Mesenchymal stem cell (in vitro differentiated cells and primary cell): Measurements from ENCODE around the gene C4A.
"Not testable (repeated sequence)": the region's sequence is repeated elsewhere in the genome, so short reads cannot be mapped to it uniquely, and the experiment has no call there.

ENCODE experiments used
- DNase-seq: peaks from one replicate; pipeline ENCODE4 v3.0.0-alpha.2; 2013
- H2AFZ ChIP-seq: one replicate; pipeline ENCODE4 v1.6.1; 2013; ENCODE audit warnings: low read depth, mild to moderate bottlenecking, control low read depth, inconsistent platforms, low read length, moderate library complexity
- H2AK5ac ChIP-seq: 2 replicates; pipeline ENCODE4 v1.6.1; 2013; ENCODE audit warnings: low read length, moderate library complexity, mild to moderate bottlenecking, inconsistent platforms; ENCODE audit not compliant: severe bottlenecking
- H2BK120ac ChIP-seq: one replicate; pipeline ENCODE4 v1.6.1; 2013; ENCODE audit warnings: low read depth, mild to moderate bottlenecking, inconsistent platforms, low read length, moderate library complexity
- H2BK12ac ChIP-seq, 2 experiments: one replicate each; pipeline ENCODE4 v1.6.1; 2013; ENCODE audit warnings: inconsistent platforms in 2 of 2, low read length in 2 of 2, mild to moderate bottlenecking in 2 of 2, moderate library complexity in 2 of 2, control low read depth in 1 of 2
- H2BK15ac ChIP-seq: one replicate; pipeline ENCODE4 v1.6.1; 2013; ENCODE audit warnings: mild to moderate bottlenecking, low read depth, inconsistent platforms; ENCODE audit not compliant: poor library complexity, severe bottlenecking
- H2BK5ac ChIP-seq: 2 replicates; pipeline ENCODE4 v1.6.1; 2013; ENCODE audit warnings: low read depth, mild to moderate bottlenecking, low read length, control low read depth, inconsistent platforms; ENCODE audit not compliant: poor library complexity, severe bottlenecking
- H3K14ac ChIP-seq, 2 experiments: one replicate each; pipeline ENCODE4 v1.6.1; 2013; ENCODE audit warnings: inconsistent platforms in 2 of 2, low read length in 2 of 2, control low read depth in 1 of 2, mild to moderate bottlenecking in 1 of 2, moderate library complexity in 1 of 2
- H3K18ac ChIP-seq, 2 experiments: one replicate each; pipeline ENCODE4 v1.6.1; 2013; ENCODE audit warnings: inconsistent platforms in 2 of 2, low read length in 2 of 2, control low read depth in 1 of 2, low read depth in 1 of 2, mild to moderate bottlenecking in 1 of 2
- H3K23ac ChIP-seq, 2 experiments: one replicate each; pipeline ENCODE4 v1.6.1; 2013; ENCODE audit warnings: inconsistent platforms in 2 of 2, low read length in 2 of 2, mild to moderate bottlenecking in 2 of 2, moderate library complexity in 2 of 2, control low read depth in 1 of 2
- H3K27ac ChIP-seq: 2 replicates; pipeline ENCODE4 v1.5.1; 2013; ENCODE audit warnings: mild to moderate bottlenecking, moderate library complexity, low read length, control low read depth, inconsistent platforms; ENCODE audit not compliant: poor library complexity, severe bottlenecking
- H3K27me3 ChIP-seq, 2 experiments: 2 replicates each; pipeline versions ENCODE4 v1.6.1 to v1.7.0; 2013; ENCODE audit warnings: low read length in 2 of 2, mild to moderate bottlenecking in 2 of 2, moderate library complexity in 2 of 2, control low read depth in 1 of 2, inconsistent platforms in 1 of 2; ENCODE audit not compliant: control insufficient read depth in 1 of 2, insufficient read depth in 1 of 2
- H3K36me3 ChIP-seq, 2 experiments: 2 replicates each; pipeline versions ENCODE4 v1.6.1 to v1.7.0; 2013; ENCODE audit warnings: low read length in 2 of 2, control low read depth in 1 of 2, inconsistent platforms in 1 of 2, low read depth in 1 of 2, mild to moderate bottlenecking in 1 of 2; ENCODE audit not compliant: insufficient read depth in 2 of 2, control insufficient read depth in 1 of 2
- H3K4ac ChIP-seq, 2 experiments: one replicate each; pipeline ENCODE4 v1.6.1; 2013; ENCODE audit warnings: inconsistent platforms in 2 of 2, low read length in 2 of 2, mild to moderate bottlenecking in 2 of 2, moderate library complexity in 2 of 2, control low read depth in 1 of 2, low read depth in 1 of 2
- H3K4me1 ChIP-seq: 2 replicates; pipeline ENCODE4 v1.6.1; 2013; ENCODE audit warnings: low read depth, low read length, control low read depth; ENCODE audit not compliant: control insufficient read depth, insufficient read depth
- H3K4me2 ChIP-seq: 2 replicates; pipeline ENCODE4 v1.6.1; 2013; ENCODE audit warnings: low read length, mild to moderate bottlenecking, inconsistent platforms; ENCODE audit not compliant: poor library complexity, severe bottlenecking
- H3K4me3 ChIP-seq, 2 experiments: 2 replicates each; pipeline versions ENCODE4 v1.5.1 to v1.7.0; 2013; ENCODE audit warnings: low read length in 2 of 2, mild to moderate bottlenecking in 2 of 2, control low read depth in 1 of 2, low read depth in 1 of 2; ENCODE audit not compliant: insufficient read depth in 1 of 2
- H3K79me1 ChIP-seq: replicated peaks from 2 replicates; pipeline ENCODE4 v1.6.1; 2013; ENCODE audit warnings: mild to moderate bottlenecking, control low read depth, low read length, inconsistent platforms; ENCODE audit not compliant: poor library complexity, severe bottlenecking
- H3K9ac ChIP-seq: 2 replicates; pipeline ENCODE4 v1.7.0; 2013; ENCODE audit warnings: mild to moderate bottlenecking, low read length, moderate library complexity
- H3K9me3 ChIP-seq: 2 replicates; pipeline ENCODE4 v1.7.0; 2013; ENCODE audit warnings: mild to moderate bottlenecking, low read length; ENCODE audit not compliant: control insufficient read depth
- H4K8ac ChIP-seq: one replicate; pipeline ENCODE4 v1.6.1; 2013; ENCODE audit warnings: inconsistent platforms, mild to moderate bottlenecking, low read length, moderate library complexity
- H4K91ac ChIP-seq: one replicate; pipeline ENCODE4 v1.6.1; 2013; ENCODE audit warnings: mild to moderate bottlenecking, low read length, inconsistent platforms
- WGBS: methylation state at CpG from one replicate; pipeline ENCODE4 v1.1.7; 2013; ENCODE audit warnings: mixed read lengths; 5-methylcytosine and 5-hydroxymethylcytosine counted together

The C4A gene

GRCh38 chr6:32012941-32013617, 31.2 kb downstream of the C4A start:
- not testable (repeated sequence) for H3K4me2 ChIP-seq

GRCh38 chr6:32013738-32014137, 31.9 kb downstream of the C4A start:
- H3K18ac ChIP-seq, H3K4me3 ChIP-seq, H2AFZ ChIP-seq, H4K91ac ChIP-seq, H2BK5ac ChIP-seq, H2AK5ac ChIP-seq, H3K36me3 ChIP-seq, H3K4me2 ChIP-seq, H3K27me3 ChIP-seq, H3K4ac ChIP-seq, H3K9me3 ChIP-seq, H2BK15ac ChIP-seq, H4K8ac ChIP-seq, H3K23ac ChIP-seq, H2BK12ac ChIP-seq, H3K27ac ChIP-seq, H3K79me1 ChIP-seq, H3K14ac ChIP-seq, H3K4me1 ChIP-seq, H3K9ac ChIP-seq, H2BK120ac ChIP-seq, DNase-seq: not testable (repeated sequence)
- no CpG with 5 or more reads among the region's 5 CpGs for WGBS

More at GRCh38 chr6:32012941-32013617, 31.2 kb downstream of the C4A start:
- H3K23ac ChIP-seq, H3K36me3 ChIP-seq, H2AK5ac ChIP-seq, H4K8ac ChIP-seq, H3K18ac ChIP-seq, H4K91ac ChIP-seq, H3K27me3 ChIP-seq, H3K4me3 ChIP-seq, H3K9ac ChIP-seq, H3K14ac ChIP-seq, H2BK5ac ChIP-seq, DNase-seq, H3K4ac ChIP-seq, H3K27ac ChIP-seq, H3K4me1 ChIP-seq, H2BK120ac ChIP-seq, H3K79me1 ChIP-seq, H2BK15ac ChIP-seq, H3K9me3 ChIP-seq, H2AFZ ChIP-seq, H2BK12ac ChIP-seq: not testable (repeated sequence)
- WGBS, result 90% methylated on average over 7 of the region's 17 CpGs

DNA sequence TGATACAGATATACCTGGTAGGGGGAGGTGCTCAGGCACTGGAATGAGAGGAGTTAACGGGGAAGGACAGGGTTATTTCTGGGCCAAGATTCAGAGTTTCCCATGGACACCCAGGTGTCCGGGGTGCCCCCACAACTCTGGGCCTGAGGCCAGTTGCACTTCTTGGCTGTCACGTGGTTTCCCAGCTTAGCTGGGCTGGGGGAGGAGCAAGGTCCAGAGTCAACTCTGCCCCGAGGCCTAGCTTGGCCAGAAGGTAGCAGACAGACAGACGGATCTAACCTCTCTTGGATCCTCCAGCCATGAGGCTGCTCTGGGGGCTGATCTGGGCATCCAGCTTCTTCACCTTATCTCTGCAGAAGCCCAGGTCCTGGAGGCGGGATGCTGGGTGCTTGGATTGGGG, 32.7 kb downstream of the C4A start, which contains the start of gene C4B:
Gene C4B, plus strand, starts transcription at position 249 of the 400 bp plus-strand sequence. Its CDS starts 51 bp downstream, at position 300.
- not testable (repeated sequence) for H3K14ac ChIP-seq, H3K36me3 ChIP-seq

GRCh38 chr6:32022100-32022499, 40.2 kb downstream of the C4A start:
- H3K27me3 ChIP-seq, H3K4me2 ChIP-seq, H3K4ac ChIP-seq: not testable (repeated sequence)

More for the DNA sequence above, 32.7 kb downstream of the C4A start, which contains the start of gene C4B:
- H2BK15ac ChIP-seq, H2BK5ac ChIP-seq, H3K4me1 ChIP-seq, H3K9me3 ChIP-seq, H3K23ac ChIP-seq, H4K91ac ChIP-seq, H3K9ac ChIP-seq, H2BK12ac ChIP-seq, H3K4ac ChIP-seq, H3K4me2 ChIP-seq, H2AK5ac ChIP-seq, H3K27me3 ChIP-seq, H3K18ac ChIP-seq, H3K27ac ChIP-seq, H2AFZ ChIP-seq, DNase-seq, H2BK120ac ChIP-seq, H4K8ac ChIP-seq, H3K4me3 ChIP-seq, H3K79me1 ChIP-seq: not testable (repeated sequence)
- WGBS, result no CpG with 5 or more reads among the region's 6 CpGs

More at GRCh38 chr6:32022100-32022499, 40.2 kb downstream of the C4A start:
- H2AFZ ChIP-seq, H4K91ac ChIP-seq, H3K18ac ChIP-seq, H3K4me3 ChIP-seq, H3K4me1 ChIP-seq, H3K23ac ChIP-seq, H3K27ac ChIP-seq, H3K14ac ChIP-seq, H2BK15ac ChIP-seq, H3K36me3 ChIP-seq, H3K79me1 ChIP-seq, H3K9me3 ChIP-seq, H2AK5ac ChIP-seq, H2BK120ac ChIP-seq, H3K9ac ChIP-seq, H2BK12ac ChIP-seq, H2BK5ac ChIP-seq, DNase-seq, H4K8ac ChIP-seq: not testable (repeated sequence)
- no CpG with 5 or more reads among the region's 10 CpGs for WGBS
